Lower leg skin (tissue), 4 donors: ENCODE measurements around the gene CDH22. TPM values are rescaled to one million over a fixed set of nuclear protein-coding genes. Genes with fewer than 3 reads are reported as not detected.
A peak's percentile ranks its signal among the peaks of the same experiment; 100 is the strongest.

Experiments
- DNase-seq, 2 donors: peaks; one replicate each; pipeline ENCODE4 v3.0.0-alpha.2; 2019; ENCODE audit warnings: low spot score in 2 of 2
- H3K4me3 ChIP-seq: fragments of 200-600 bp; sonication (generic); 2 replicates; pipeline ENCODE4 v1.5.1; 2017; ENCODE audit warnings: mild to moderate bottlenecking, low read depth; ENCODE audit not compliant: poor library complexity, severe bottlenecking
- POLR2A ChIP-seq, 2 donors: fragments of 450-650 bp; IDR thresholded peaks; one replicate each; pipeline ENCODE4 v1.6.1; 2016 to 2017; ENCODE audit warnings: antibody characterized with exemption in 2 of 2, mild to moderate bottlenecking in 1 of 2, moderate library complexity in 1 of 2
- WGBS, 2 donors: methylation state at CpG; one replicate each; pipeline ENCODE4 v1.1.5; 2018; 5-methylcytosine and 5-hydroxymethylcytosine counted together
- intact Hi-C: fragments of 100-400 bp; cut with DNase I; formaldehyde crosslinking; loops from one replicate; pipeline ENCODE4 v1.15.0; 2023; ENCODE audit warnings: low total_unique reads
- total RNA-seq, 4 donors: library from RNA; depleted of rRNA; stranded (reverse); fragments of >200 nt; gene quantifications; one replicate each; pipeline ENCODE4 v1.1.0, GENCODE V29; 2016
- TF ChIP-seq, protein P1 (sequence below), 3 donors: fragments of 450-650 bp; IDR thresholded peaks; one replicate each; pipeline ENCODE4 v1.5.1; 2016; ENCODE audit warnings: antibody characterized with exemption in 3 of 3, mild to moderate bottlenecking in 3 of 3, moderate library complexity in 2 of 3

The CDH22 gene
- total RNA-seq, 4 donors from 2014 or later: 1.6 to 3.0 (median 2.0) TPM

DNA sequence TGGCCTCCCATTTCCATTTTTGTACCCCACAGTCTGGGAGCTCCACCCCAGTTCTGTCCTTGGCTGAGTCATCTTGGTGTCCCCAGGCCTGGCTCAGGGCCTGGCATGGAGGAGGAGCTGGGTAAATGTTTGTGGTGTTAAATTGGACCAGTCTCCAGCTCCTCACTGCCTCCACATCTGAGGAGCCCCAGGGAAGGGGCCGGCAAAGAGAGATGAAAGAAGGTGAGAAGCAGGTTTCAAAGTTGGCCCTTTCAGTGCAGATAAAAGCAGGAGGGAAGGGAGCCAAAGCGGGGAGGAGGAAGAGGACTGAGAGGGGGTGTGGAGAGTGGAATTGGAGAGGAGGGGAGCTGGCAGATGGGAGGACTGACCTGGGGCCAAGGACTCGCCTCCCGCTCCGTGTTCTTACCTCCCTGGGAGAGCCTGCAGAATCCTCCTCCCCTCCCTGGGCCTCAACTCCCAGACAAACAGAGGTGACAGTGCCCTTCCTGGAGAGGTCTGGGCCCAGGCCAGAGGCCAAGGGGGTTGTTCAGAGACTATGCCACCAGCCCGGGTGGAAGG is 101.2 kb downstream of the CDH22 start:
- no peak overlapping the region for H3K4me3 ChIP-seq
- DNase-seq: no peak
- intact Hi-C loops: no loop called here
- WGBS, 2 donors: 53 to 64% methylated on average over 6 of the region's 6 CpGs
- TF ChIP-seq, protein P1, sequence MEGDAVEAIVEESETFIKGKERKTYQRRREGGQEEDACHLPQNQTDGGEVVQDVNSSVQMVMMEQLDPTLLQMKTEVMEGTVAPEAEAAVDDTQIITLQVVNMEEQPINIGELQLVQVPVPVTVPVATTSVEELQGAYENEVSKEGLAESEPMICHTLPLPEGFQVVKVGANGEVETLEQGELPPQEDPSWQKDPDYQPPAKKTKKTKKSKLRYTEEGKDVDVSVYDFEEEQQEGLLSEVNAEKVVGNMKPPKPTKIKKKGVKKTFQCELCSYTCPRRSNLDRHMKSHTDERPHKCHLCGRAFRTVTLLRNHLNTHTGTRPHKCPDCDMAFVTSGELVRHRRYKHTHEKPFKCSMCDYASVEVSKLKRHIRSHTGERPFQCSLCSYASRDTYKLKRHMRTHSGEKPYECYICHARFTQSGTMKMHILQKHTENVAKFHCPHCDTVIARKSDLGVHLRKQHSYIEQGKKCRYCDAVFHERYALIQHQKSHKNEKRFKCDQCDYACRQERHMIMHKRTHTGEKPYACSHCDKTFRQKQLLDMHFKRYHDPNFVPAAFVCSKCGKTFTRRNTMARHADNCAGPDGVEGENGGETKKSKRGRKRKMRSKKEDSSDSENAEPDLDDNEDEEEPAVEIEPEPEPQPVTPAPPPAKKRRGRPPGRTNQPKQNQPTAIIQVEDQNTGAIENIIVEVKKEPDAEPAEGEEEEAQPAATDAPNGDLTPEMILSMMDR (IDR thresholded peaks at IDR 0.05): no peak
- TF ChIP-seq POLR2A (IDR thresholded peaks at IDR 0.05): no peak

DNA sequence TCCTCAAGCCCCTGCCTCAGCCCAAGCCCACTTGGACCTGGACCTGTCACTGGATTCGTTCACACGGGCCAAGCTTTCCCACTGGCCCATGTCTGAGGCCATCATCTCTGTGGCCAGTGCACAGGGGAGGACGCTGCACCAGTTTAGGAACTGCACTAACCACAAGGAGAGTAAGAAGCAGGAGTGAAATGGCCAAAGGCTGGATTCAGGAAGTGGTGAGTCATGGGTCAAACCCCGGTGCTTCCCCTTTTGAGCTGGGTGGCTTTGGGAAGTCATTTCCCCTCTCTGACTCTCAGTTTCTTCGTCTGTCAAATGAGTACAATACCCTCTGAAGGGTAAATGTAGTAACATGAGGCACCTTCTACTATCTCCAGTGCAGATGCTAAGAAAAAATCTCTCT is 102.3 kb downstream of the CDH22 start:
- no peak for TF ChIP-seq POLR2A (IDR thresholded peaks at IDR 0.05)
- TF ChIP-seq, protein P1 (IDR thresholded peaks at IDR 0.05): no peak
- intact Hi-C loops: no loop called here
- no peak overlapping the region for H3K4me3 ChIP-seq
- 51 to 58% methylated on average over 5 of the region's 5 CpGs for WGBS, 2 donors
- DNase-seq: peak in 1 of 2 donors; percentile 58

- intact Hi-C loops: no loop called here
- TF ChIP-seq, protein P1 (IDR thresholded peaks at IDR 0.05): no peak
- TF ChIP-seq POLR2A (IDR thresholded peaks at IDR 0.05): no peak
- DNase-seq: no peak
- no peak overlapping the region for H3K4me3 ChIP-seq
- WGBS, 2 donors: 56 to 60% methylated on average over 3 of the region's 3 CpGs
Measured at GRCh38 chr20:46205349-46205748, 102.9 kb downstream of the CDH22 start.

- intact Hi-C loops: no loop called here
- DNase-seq: no peak
- no peak overlapping the region for H3K4me3 ChIP-seq
- TF ChIP-seq, protein P1 (IDR thresholded peaks at IDR 0.05): no peak
- TF ChIP-seq POLR2A (IDR thresholded peaks at IDR 0.05): no peak
- WGBS, 2 donors: 30 to 31% methylated on average over 8 of the region's 8 CpGs
Measured at GRCh38 chr20:46204594-46205186, 103.6 kb downstream of the CDH22 start.

- 52 to 67% methylated on average over 3 of the region's 3 CpGs for WGBS, 2 donors
- TF ChIP-seq, protein P1 (IDR thresholded peaks at IDR 0.05): no peak
- no peak for TF ChIP-seq POLR2A (IDR thresholded peaks at IDR 0.05)
- intact Hi-C loops: no loop called here
- DNase-seq: no peak
- no peak overlapping the region for H3K4me3 ChIP-seq
Measured at GRCh38 chr20:46203510-46203837, 104.8 kb downstream of the CDH22 start.
